H9 (cell line): Measurements from ENCODE around the gene OPN5. TPM values are rescaled to one million over a fixed set of nuclear protein-coding genes. Genes with fewer than 3 reads are reported as not detected.

Experiments
- DNase-seq: peaks from one replicate; pipeline ENCODE4 v3.0.0-alpha.2; 2017
- H2AFZ ChIP-seq: one replicate; pipeline ENCODE4 v1.6.1; 2013; ENCODE audit warnings: mild to moderate bottlenecking, low read length, control low read depth, moderate library complexity
- H2AK5ac ChIP-seq: 2 replicates; pipeline ENCODE4 v1.6.1; 2013; ENCODE audit warnings: low read length, control low read depth, mixed read lengths; ENCODE audit not compliant: insufficient read length
- H2BK120ac ChIP-seq: one replicate; pipeline ENCODE4 v1.6.1; 2013; ENCODE audit warnings: low read depth, mild to moderate bottlenecking, low read length, control low read depth, inconsistent platforms; ENCODE audit not compliant: poor library complexity, severe bottlenecking
- H2BK12ac ChIP-seq: 2 replicates; pipeline ENCODE4 v1.6.1; 2013; ENCODE audit warnings: low read length, control low read depth, mixed read lengths, low read depth; ENCODE audit not compliant: insufficient read length
- H2BK15ac ChIP-seq: 2 replicates; pipeline ENCODE4 v1.6.1; 2013; ENCODE audit warnings: low read depth, low read length, control low read depth
- H2BK20ac ChIP-seq: one replicate; pipeline ENCODE4 v1.6.1; 2013; ENCODE audit warnings: low read depth, mild to moderate bottlenecking, low read length, control low read depth, inconsistent platforms; ENCODE audit not compliant: poor library complexity, severe bottlenecking
- H2BK5ac ChIP-seq: 2 replicates; pipeline ENCODE4 v1.6.1; 2013; ENCODE audit warnings: low read length, control low read depth, mixed read lengths; ENCODE audit not compliant: insufficient read length
- H3K14ac ChIP-seq: 2 replicates; pipeline ENCODE4 v1.6.1; 2013; ENCODE audit warnings: low read length, control low read depth; ENCODE audit not compliant: insufficient read depth
- H3K18ac ChIP-seq: 2 replicates; pipeline ENCODE4 v1.6.1; 2013; ENCODE audit warnings: low read depth, mild to moderate bottlenecking, mixed read lengths, low read length, control low read depth; ENCODE audit not compliant: insufficient read length
- H3K23ac ChIP-seq: 2 replicates; pipeline ENCODE4 v1.6.1; 2013; ENCODE audit warnings: low read length, control low read depth, mixed read lengths, low read depth; ENCODE audit not compliant: insufficient read length
- H3K23me2 ChIP-seq: 2 replicates; pipeline ENCODE4 v1.6.1; 2013; ENCODE audit warnings: low read depth, mild to moderate bottlenecking, mixed read lengths, low read length, control low read depth; ENCODE audit not compliant: insufficient read length, poor library complexity, severe bottlenecking
- H3K27ac ChIP-seq: 2 replicates; pipeline ENCODE4 v1.5.1; 2013; ENCODE audit warnings: low read length, control low read depth, mixed read lengths, low read depth; ENCODE audit not compliant: insufficient read length
- H3K27me3 ChIP-seq: 2 replicates; pipeline ENCODE4 v1.6.1; 2013; ENCODE audit warnings: low read length, control low read depth, inconsistent platforms; ENCODE audit not compliant: insufficient read depth
- H3K4ac ChIP-seq: 2 replicates; pipeline ENCODE4 v1.6.1; 2013; ENCODE audit warnings: low read depth, mild to moderate bottlenecking, control low read depth, inconsistent platforms, low read length, moderate library complexity
- H3K4me1 ChIP-seq: 2 replicates; pipeline ENCODE4 v1.6.1; 2013; ENCODE audit warnings: low read length, control low read depth, inconsistent platforms; ENCODE audit not compliant: insufficient read depth
- H3K4me2 ChIP-seq: 2 replicates; pipeline ENCODE4 v1.6.1; 2013; ENCODE audit warnings: low read length, control low read depth, mixed read lengths; ENCODE audit not compliant: insufficient read length, insufficient read depth
- H3K56ac ChIP-seq: 2 replicates; pipeline ENCODE4 v1.6.1; 2013; ENCODE audit warnings: low read depth, mild to moderate bottlenecking, mixed read lengths, low read length, control low read depth; ENCODE audit not compliant: insufficient read length
- H3K79me1 ChIP-seq: 2 replicates; pipeline ENCODE4 v1.6.1; 2013; ENCODE audit warnings: low read depth, mild to moderate bottlenecking, moderate library complexity, low read length, control low read depth, inconsistent platforms; ENCODE audit not compliant: insufficient read depth, poor library complexity, severe bottlenecking
- H3K79me2 ChIP-seq: 2 replicates; pipeline ENCODE4 v1.6.1; 2013; ENCODE audit warnings: low read length, control low read depth, inconsistent platforms; ENCODE audit not compliant: insufficient read depth
- H3K9ac ChIP-seq: 2 replicates; pipeline ENCODE4 v1.6.1; 2013; ENCODE audit warnings: low read length, control low read depth, mixed read lengths; ENCODE audit not compliant: insufficient read length; ENCODE audit errors: extremely low read depth
- H3K9me3 ChIP-seq: one replicate; pipeline ENCODE4 v1.6.1; 2013; ENCODE audit warnings: low read depth, low read length, inconsistent platforms; ENCODE audit not compliant: control insufficient read depth
- H3T11ph ChIP-seq: one replicate; pipeline ENCODE4 v1.6.1; 2013; ENCODE audit warnings: mild to moderate bottlenecking, low read length, control low read depth, inconsistent platforms
- H4K20me1 ChIP-seq: one replicate; pipeline ENCODE4 v1.6.1; 2013; ENCODE audit not compliant: control insufficient read depth, insufficient read length, insufficient read depth
- H4K5ac ChIP-seq: 2 replicates; pipeline ENCODE4 v1.6.1; 2013; ENCODE audit warnings: low read depth, mild to moderate bottlenecking, mixed read lengths, low read length, control low read depth; ENCODE audit not compliant: insufficient read length
- H4K8ac ChIP-seq: replicated peaks from 2 replicates; pipeline ENCODE4 v1.6.1; 2013; ENCODE audit warnings: low read length, control low read depth, mixed read lengths, low read depth; ENCODE audit not compliant: insufficient read length
- H4K91ac ChIP-seq: 2 replicates; pipeline ENCODE4 v1.6.1; 2013; ENCODE audit warnings: low read depth, mild to moderate bottlenecking, moderate library complexity, mixed read lengths, low read length, control low read depth; ENCODE audit not compliant: insufficient read length
- H3K27ac Mint-ChIP-seq, 3 experiments: 2 replicates in 2 of 3; 3 replicates in 1 of 3; pipeline ENCODE4 v1.8.0; 2020 to 2021; ENCODE audit warnings: mixed read lengths in 3 of 3, mild to moderate bottlenecking in 1 of 3, moderate library complexity in 1 of 3
- H3K27me3 Mint-ChIP-seq: 2 replicates; pipeline ENCODE4 v1.8.0; 2021; ENCODE audit warnings: low read depth, mild to moderate bottlenecking, moderate library complexity, mixed read lengths
- H3K36me3 Mint-ChIP-seq, 3 experiments: 2 replicates in 2 of 3; 3 replicates in 1 of 3; pipeline ENCODE4 v1.8.0; 2020 to 2021; ENCODE audit warnings: low read depth in 3 of 3, mixed read lengths in 3 of 3; ENCODE audit not compliant: insufficient read depth in 1 of 3
- H3K4me1 Mint-ChIP-seq, 2 experiments: 2 replicates each; pipeline ENCODE4 v1.8.0; 2020; ENCODE audit warnings: mixed read lengths in 2 of 2
- H3K4me3 Mint-ChIP-seq, 2 experiments: 2 replicates in 1 of 2; 3 replicates in 1 of 2; pipeline ENCODE4 v1.8.0; 2020 to 2021; ENCODE audit warnings: mild to moderate bottlenecking in 2 of 2, mixed read lengths in 2 of 2, moderate library complexity in 1 of 2
- H3K9me3 Mint-ChIP-seq, 2 experiments: 2 replicates in 1 of 2; 3 replicates in 1 of 2; pipeline ENCODE4 v1.8.0; 2020; ENCODE audit warnings: mild to moderate bottlenecking in 2 of 2, mixed read lengths in 2 of 2, moderate library complexity in 1 of 2
- WGBS: extraction: QIAGEN DNeasy Blood & Tissue Kit; methylation state at CpG from one replicate; pipeline ENCODE4 v1.1.7; 2013; ENCODE audit warnings: missing lambda C conversion rate, low lambda C conversion rate, mixed read lengths; ENCODE audit not compliant: insufficient read length; ENCODE audit errors: extremely low coverage; 5-methylcytosine and 5-hydroxymethylcytosine counted together
- total RNA-seq: library from RNA; stranded (reverse); gene quantifications from 2 replicates; pipeline ENCODE4 v1.2.1, GENCODE V29; 2021
- TF ChIP-seq, protein P1 (sequence below): fragments of 200-600 bp; sonication (generic); conservative IDR thresholded peaks from 3 replicates; pipeline ENCODE4 v1.8.0; 2021; ENCODE audit warnings: antibody characterized with exemption, mild to moderate bottlenecking

OPN5 gene
- total RNA-seq, 1 experiment from 2014 or later: not detected

DNA sequence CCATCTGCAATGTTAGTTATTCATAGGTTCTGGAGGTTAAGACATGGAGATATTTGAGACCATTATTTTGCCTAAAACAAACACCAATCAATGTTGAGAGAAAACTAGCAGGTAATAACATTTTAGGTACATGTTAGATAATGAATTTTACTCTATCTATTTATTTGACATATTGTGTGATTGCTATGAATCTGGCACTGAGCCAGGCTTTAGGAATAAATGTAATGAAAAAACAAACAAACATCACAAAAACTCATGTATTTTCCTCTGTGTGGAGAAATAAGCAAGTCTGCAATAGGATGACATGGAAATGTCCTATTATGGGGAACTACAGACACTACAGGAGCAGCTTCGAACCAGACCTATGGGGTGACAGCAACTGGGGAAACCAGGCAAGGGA, 57.8 kb downstream of the OPN5 start:
- no peaks in the 10 kb centered on the region for H3K36me3 Mint-ChIP-seq
- no peak overlapping the region for H2BK120ac ChIP-seq
- no peak overlapping the region for H3K23ac ChIP-seq
- H3K27ac ChIP-seq: no peak overlapping the region
- no peak overlapping the region for H3K56ac ChIP-seq
- WGBS: no CpG with 5 or more reads among the region's 1 CpG
- no peak overlapping the region for H3K27ac Mint-ChIP-seq
- H4K8ac ChIP-seq: no peak overlapping the region
- H3K4ac ChIP-seq: no peak overlapping the region
- no peak overlapping the region for H3K18ac ChIP-seq
- no peak overlapping the region for H3T11ph ChIP-seq
- no peaks in the 10 kb centered on the region for H4K20me1 ChIP-seq
- no peaks in the 10 kb centered on the region for H3K79me2 ChIP-seq
- no peaks in the 10 kb centered on the region for H3K4me1 Mint-ChIP-seq
- DNase-seq: no peak
- no peaks in the 10 kb centered on the region for H3K27me3 ChIP-seq
- H2BK15ac ChIP-seq: no peak overlapping the region
- H4K5ac ChIP-seq: no peak overlapping the region
- H3K23me2 ChIP-seq: no peaks in the 10 kb centered on the region
- H3K4me1 ChIP-seq: no peaks in the 10 kb centered on the region
- no peak overlapping the region for H2AFZ ChIP-seq
- no peak overlapping the region for H3K14ac ChIP-seq
- H2AK5ac ChIP-seq: no peak overlapping the region
- no peaks in the 10 kb centered on the region for H3K9me3 ChIP-seq
- no peaks in the 10 kb centered on the region for H3K79me1 ChIP-seq
- H2BK12ac ChIP-seq: no peak overlapping the region
- TF ChIP-seq, protein P1, sequence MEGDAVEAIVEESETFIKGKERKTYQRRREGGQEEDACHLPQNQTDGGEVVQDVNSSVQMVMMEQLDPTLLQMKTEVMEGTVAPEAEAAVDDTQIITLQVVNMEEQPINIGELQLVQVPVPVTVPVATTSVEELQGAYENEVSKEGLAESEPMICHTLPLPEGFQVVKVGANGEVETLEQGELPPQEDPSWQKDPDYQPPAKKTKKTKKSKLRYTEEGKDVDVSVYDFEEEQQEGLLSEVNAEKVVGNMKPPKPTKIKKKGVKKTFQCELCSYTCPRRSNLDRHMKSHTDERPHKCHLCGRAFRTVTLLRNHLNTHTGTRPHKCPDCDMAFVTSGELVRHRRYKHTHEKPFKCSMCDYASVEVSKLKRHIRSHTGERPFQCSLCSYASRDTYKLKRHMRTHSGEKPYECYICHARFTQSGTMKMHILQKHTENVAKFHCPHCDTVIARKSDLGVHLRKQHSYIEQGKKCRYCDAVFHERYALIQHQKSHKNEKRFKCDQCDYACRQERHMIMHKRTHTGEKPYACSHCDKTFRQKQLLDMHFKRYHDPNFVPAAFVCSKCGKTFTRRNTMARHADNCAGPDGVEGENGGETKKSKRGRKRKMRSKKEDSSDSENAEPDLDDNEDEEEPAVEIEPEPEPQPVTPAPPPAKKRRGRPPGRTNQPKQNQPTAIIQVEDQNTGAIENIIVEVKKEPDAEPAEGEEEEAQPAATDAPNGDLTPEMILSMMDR: no peak
- H3K9me3 Mint-ChIP-seq: no peaks in the 10 kb centered on the region; a peak in 2 of 5 replicates
- H3K4me3 Mint-ChIP-seq: no peak overlapping the region
- peaks cover 2% of the 10 kb centered on the region; the same call in 1 of the 2 replicates for H3K27me3 Mint-ChIP-seq
- no peak overlapping the region for H3K4me2 ChIP-seq
- H2BK20ac ChIP-seq: no peak overlapping the region
- H2BK5ac ChIP-seq: no peak overlapping the region
- H4K91ac ChIP-seq: no peak overlapping the region
- H3K9ac ChIP-seq: no peak overlapping the region
